ENCODE results near the gene SUMO4. TPM values are rescaled to one million over a fixed set of nuclear protein-coding genes. Genes with fewer than 3 reads are reported as not detected.

SUMO4 gene
- total RNA-seq, 1 experiment from 2014 or later = 1.1 TPM

GRCh38 chr6:149445095-149445466 is 45.0 kb downstream of the SUMO4 start:
- CTCF ChIA-PET = no interaction called here
- no peak overlapping the region for H3K4me3 ChIP-seq (ENCODE audit: low read depth in 2 of 2, low read length in 2 of 2)
- no peaks in the 10 kb centered on the region for H3K4me1 ChIP-seq (ENCODE audit: control insufficient read depth, insufficient read depth, low read length)
- H3K27ac ChIP-seq (ENCODE audit: low read length) = no peak overlapping the region
- TF ChIP-seq, protein P1, sequence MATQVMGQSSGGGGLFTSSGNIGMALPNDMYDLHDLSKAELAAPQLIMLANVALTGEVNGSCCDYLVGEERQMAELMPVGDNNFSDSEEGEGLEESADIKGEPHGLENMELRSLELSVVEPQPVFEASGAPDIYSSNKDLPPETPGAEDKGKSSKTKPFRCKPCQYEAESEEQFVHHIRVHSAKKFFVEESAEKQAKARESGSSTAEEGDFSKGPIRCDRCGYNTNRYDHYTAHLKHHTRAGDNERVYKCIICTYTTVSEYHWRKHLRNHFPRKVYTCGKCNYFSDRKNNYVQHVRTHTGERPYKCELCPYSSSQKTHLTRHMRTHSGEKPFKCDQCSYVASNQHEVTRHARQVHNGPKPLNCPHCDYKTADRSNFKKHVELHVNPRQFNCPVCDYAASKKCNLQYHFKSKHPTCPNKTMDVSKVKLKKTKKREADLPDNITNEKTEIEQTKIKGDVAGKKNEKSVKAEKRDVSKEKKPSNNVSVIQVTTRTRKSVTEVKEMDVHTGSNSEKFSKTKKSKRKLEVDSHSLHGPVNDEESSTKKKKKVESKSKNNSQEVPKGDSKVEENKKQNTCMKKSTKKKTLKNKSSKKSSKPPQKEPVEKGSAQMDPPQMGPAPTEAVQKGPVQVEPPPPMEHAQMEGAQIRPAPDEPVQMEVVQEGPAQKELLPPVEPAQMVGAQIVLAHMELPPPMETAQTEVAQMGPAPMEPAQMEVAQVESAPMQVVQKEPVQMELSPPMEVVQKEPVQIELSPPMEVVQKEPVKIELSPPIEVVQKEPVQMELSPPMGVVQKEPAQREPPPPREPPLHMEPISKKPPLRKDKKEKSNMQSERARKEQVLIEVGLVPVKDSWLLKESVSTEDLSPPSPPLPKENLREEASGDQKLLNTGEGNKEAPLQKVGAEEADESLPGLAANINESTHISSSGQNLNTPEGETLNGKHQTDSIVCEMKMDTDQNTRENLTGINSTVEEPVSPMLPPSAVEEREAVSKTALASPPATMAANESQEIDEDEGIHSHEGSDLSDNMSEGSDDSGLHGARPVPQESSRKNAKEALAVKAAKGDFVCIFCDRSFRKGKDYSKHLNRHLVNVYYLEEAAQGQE (IDR thresholded peaks at IDR 0.05; ENCODE audit: insufficient read depth in 1 of 2, low read depth in 2 of 2, low read length in 1 of 2) = no peak
- TF ChIP-seq CTCF (IDR thresholded peaks at IDR 0.05) = no peak
- TF ChIP-seq TCF7L2 (IDR thresholded peaks at IDR 0.05; ENCODE audit: low read depth, low read length) = no peak
- TF ChIP-seq POLR2AphosphoS5 (IDR thresholded peaks at IDR 0.05; ENCODE audit: low read depth, low read length) = no peak
- no peak for TF ChIP-seq SIN3A (IDR thresholded peaks at IDR 0.05; ENCODE audit: borderline replicate concordance, insufficient read depth, low read depth, low read length)
- no peaks in the 10 kb centered on the region for H3K36me3 ChIP-seq (ENCODE audit: control insufficient read depth, insufficient read depth, low read length)
- ATAC-seq = no peak
- in situ Hi-C loops (cut with HindIII; ENCODE audit: low pct_unique_long_range_greater_than_20kb, low sequenced_read_pairs) (no loop called here), intact Hi-C loops (cut with micrococcal nuclease; ENCODE audit: unreplicated experiment) (no loop called here)
- BruUV-seq (replicated peaks) = no TSS peak
- no peak for DNase-seq (ENCODE audit: low read depth, low spot score)
- H3K9me3 ChIP-seq (ENCODE audit: control insufficient read depth, insufficient read depth, low read depth, low read length) = no peaks in the 10 kb centered on the region
- POLR2A ChIA-PET = no interaction called here
- H3K27me3 ChIP-seq (ENCODE audit: control insufficient read depth, insufficient read depth, low read length) = no peaks in the 10 kb centered on the region

DNA sequence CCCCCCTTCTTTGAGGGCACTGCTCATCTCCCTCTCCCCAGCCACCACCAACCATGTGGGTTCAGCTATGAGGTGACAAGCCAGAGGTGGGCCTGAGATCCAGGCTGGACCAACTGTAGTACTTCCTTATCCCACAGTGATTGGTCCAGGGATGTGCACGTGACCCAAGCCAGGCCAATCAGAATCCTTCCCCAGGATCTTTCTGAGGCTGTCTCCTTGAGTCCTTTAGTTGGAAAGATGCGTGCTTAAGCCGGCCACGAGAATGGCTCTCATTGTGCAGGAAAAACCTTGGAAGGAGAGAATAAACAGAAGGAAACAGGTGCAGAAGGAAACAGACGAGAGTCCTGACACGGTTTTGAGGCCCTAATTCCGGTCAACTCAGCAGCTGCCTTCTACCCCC is 45.5 kb downstream of the SUMO4 start:
- CTCF ChIA-PET = no interaction called here
- H3K27me3 ChIP-seq (ENCODE audit: control insufficient read depth, insufficient read depth, low read length) = no peaks in the 10 kb centered on the region
- H3K27ac ChIP-seq (ENCODE audit: low read length) = no peak overlapping the region
- no peaks in the 10 kb centered on the region for H3K9me3 ChIP-seq (ENCODE audit: control insufficient read depth, insufficient read depth, low read depth, low read length)
- H3K4me1 ChIP-seq (ENCODE audit: control insufficient read depth, insufficient read depth, low read length) = no peaks in the 10 kb centered on the region
- POLR2A ChIA-PET = no interaction called here
- intact Hi-C loops (cut with micrococcal nuclease; ENCODE audit: unreplicated experiment) = no loop called here
- ATAC-seq (no peak), DNase-seq (ENCODE audit: low read depth, low spot score) (no peak)
- BruUV-seq (replicated peaks) = no TSS peak
- in situ Hi-C loops (cut with HindIII; ENCODE audit: low pct_unique_long_range_greater_than_20kb, low sequenced_read_pairs) = no loop called here
- no peaks in the 10 kb centered on the region for H3K36me3 ChIP-seq (ENCODE audit: control insufficient read depth, insufficient read depth, low read length)
- H3K4me3 ChIP-seq (ENCODE audit: low read depth in 2 of 2, low read length in 2 of 2) = no peak overlapping the region
- TF ChIP-seq CTCF (IDR thresholded peaks at IDR 0.05) = no peak
- TF ChIP-seq, protein P1 (IDR thresholded peaks at IDR 0.05; ENCODE audit: insufficient read depth in 1 of 2, low read depth in 2 of 2, low read length in 1 of 2) = no peak
- TF ChIP-seq POLR2AphosphoS5 (IDR thresholded peaks at IDR 0.05; ENCODE audit: low read depth, low read length) = no peak
- TF ChIP-seq TCF7L2 (IDR thresholded peaks at IDR 0.05; ENCODE audit: low read depth, low read length) = no peak
